Activated CD8-positive, alpha-beta T cell treated with anti-CD3 and anti-CD28 coated beads for 36 hours (primary cell): ENCODE results near the gene SKAP1. TPM values are rescaled to one million over a fixed set of nuclear protein-coding genes. Genes with fewer than 3 reads are reported as not detected.

Source experiments
- ATAC-seq: fragments of 200-7000 bp; cut with Tn5 transposase; one replicate; pipeline ENCODE4 v1.10.0; 2021; ENCODE audit warnings: mild to moderate bottlenecking, moderate library complexity
- CTCF ChIA-PET: fragments of 350-600 bp; sonication (Branson Sonifier 250); formaldehyde crosslinking; loops from one replicate; lab custom pipeline; 2021; ENCODE audit warnings: antibody characterized with exemption; lab: Charles Lee
- POLR2A ChIA-PET: fragments of 350-600 bp; sonication (Branson Sonifier 250); formaldehyde crosslinking; loops from one replicate; lab custom pipeline; 2021; ENCODE audit warnings: antibody characterized with exemption; lab: Charles Lee
- DNase-seq: peaks from one replicate; pipeline ENCODE4 v3.0.0-alpha.2; 2020
- H3K27ac Mint-ChIP-seq: one replicate; pipeline ENCODE4 v1.8.0; 2021; ENCODE audit warnings: mild to moderate bottlenecking, mixed read lengths
- H3K27me3 Mint-ChIP-seq: one replicate; pipeline ENCODE4 v1.8.0; 2021; ENCODE audit warnings: mixed read lengths
- H3K36me3 Mint-ChIP-seq: one replicate; pipeline ENCODE4 v1.8.0; 2021; ENCODE audit warnings: low read depth, mixed read lengths
- H3K4me1 Mint-ChIP-seq: one replicate; pipeline ENCODE4 v1.8.0; 2021; ENCODE audit warnings: low read depth, mixed read lengths
- H3K4me3 Mint-ChIP-seq: one replicate; pipeline ENCODE4 v1.8.0; 2021; ENCODE audit warnings: mild to moderate bottlenecking, moderate library complexity, mixed read lengths
- H3K9me3 Mint-ChIP-seq: one replicate; pipeline ENCODE4 v1.8.0; 2021; ENCODE audit warnings: mixed read lengths
- CTCF ChIP-seq: fragments of 200-600 bp; IDR thresholded peaks from one replicate; pipeline ENCODE4 v1.8.0; 2022; ENCODE audit warnings: antibody characterized with exemption, mild to moderate bottlenecking
- intact Hi-C: fragments of 100-400 bp; cut with micrococcal nuclease; formaldehyde crosslinking; loops from one replicate; pipeline ENCODE4 v1.10.0; 2022
- total RNA-seq, 2 experiments: library from RNA; stranded (reverse); gene quantifications; one replicate each; pipeline ENCODE4 v1.2.3, GENCODE V29; 2021

Gene SKAP1
- total RNA-seq, 2 experiments from 2014 or later = 73.9 to 81.3 TPM

- Mint-ChIP-seq H3K36me3 (peaks cover 11% of the 10 kb centered on the region), H3K4me3 (no peak overlapping the region), H3K4me1 (peaks cover 14% of the 10 kb centered on the region), H3K27ac (no peak overlapping the region), H3K27me3 (no peaks in the 10 kb centered on the region), H3K9me3 (no peaks in the 10 kb centered on the region)
- CTCF ChIA-PET = interaction anchor here (1.1 to 4.1 kb wide), 4 partner anchors 12 to 136 kb away, joined by 3 to 23 read pairs (median 5); no protein-coding TSS in a partner anchor
- DNase-seq (no peak), ATAC-seq (peak; percentile 45)
- no peak for TF ChIP-seq CTCF
- intact Hi-C loops = no loop called here
- POLR2A ChIA-PET = interaction anchor here (1.3 kb wide), 1 partner anchor 8 kb away, joined by 4 read pairs; no protein-coding TSS in a partner anchor
Measured at GRCh38 chr17:48215583-48216139, 214.4 kb downstream of the SKAP1 start.

- CTCF ChIA-PET = interaction anchor here (0.8 to 2.2 kb wide), 6 partner anchors 9 to 123 kb away, joined by 3 to 10 read pairs (median 5); no protein-coding TSS in a partner anchor
- no peaks in the 10 kb centered on the region for H3K27me3 Mint-ChIP-seq
- peaks cover 8% of the 10 kb centered on the region for H3K36me3 Mint-ChIP-seq
- DNase-seq (no peak), ATAC-seq (no peak)
- POLR2A ChIA-PET = no interaction called here
- no peak for TF ChIP-seq CTCF
- no peak overlapping the region for H3K4me3 Mint-ChIP-seq
- intact Hi-C loops = no loop called here
- peak overlapping the region; percentile 31 for H3K27ac Mint-ChIP-seq
- H3K9me3 Mint-ChIP-seq = no peaks in the 10 kb centered on the region
- H3K4me1 Mint-ChIP-seq = peaks cover 8% of the 10 kb centered on the region
Measured at GRCh38 chr17:48213797-48214196, 216.2 kb downstream of the SKAP1 start.

- TF ChIP-seq CTCF = no peak
- CTCF ChIA-PET = interaction anchor here (2.2 kb wide), 1 partner anchor 16 kb away, joined by 10 read pairs; no protein-coding TSS in a partner anchor
- POLR2A ChIA-PET = no interaction called here
Measured at GRCh38 chr17:48211787-48212186, 218.2 kb downstream of the SKAP1 start.

GRCh38 chr17:48211011-48211410 is 219.0 kb downstream of the SKAP1 start:
- CTCF ChIA-PET = no interaction called here
- no peaks in the 10 kb centered on the region for H3K9me3 Mint-ChIP-seq
- H3K4me1 Mint-ChIP-seq = peaks cover 3% of the 10 kb centered on the region
- ATAC-seq (no peak), DNase-seq (no peak)
- H3K4me3 Mint-ChIP-seq = no peak overlapping the region
- H3K36me3 Mint-ChIP-seq = peaks cover 7% of the 10 kb centered on the region
- no peaks in the 10 kb centered on the region for H3K27me3 Mint-ChIP-seq
- intact Hi-C loops = no loop called here
- H3K27ac Mint-ChIP-seq = no peak overlapping the region
- no peak for TF ChIP-seq CTCF
- POLR2A ChIA-PET = no interaction called here

More at GRCh38 chr17:48211787-48212186, 218.2 kb downstream of the SKAP1 start:
- no peak overlapping the region for H3K27ac Mint-ChIP-seq
- H3K36me3 Mint-ChIP-seq = peaks cover 7% of the 10 kb centered on the region
- peaks cover 3% of the 10 kb centered on the region for H3K4me1 Mint-ChIP-seq
- H3K27me3 Mint-ChIP-seq = no peaks in the 10 kb centered on the region
- intact Hi-C loops = no loop called here
- no peaks in the 10 kb centered on the region for H3K9me3 Mint-ChIP-seq
- no peak overlapping the region for H3K4me3 Mint-ChIP-seq
- ATAC-seq (no peak), DNase-seq (no peak)

GRCh38 chr17:48209973-48210372 is 220.0 kb downstream of the SKAP1 start:
- peaks cover 10% of the 10 kb centered on the region for H3K36me3 Mint-ChIP-seq

More at GRCh38 chr17:48209973-48210372, 220.0 kb downstream of the SKAP1 start:
- DNase-seq (no peak), ATAC-seq (no peak)
- H3K9me3 Mint-ChIP-seq = no peaks in the 10 kb centered on the region
- TF ChIP-seq CTCF = no peak
- ChIA-PET POLR2A (no interaction called here), CTCF (no interaction called here)
- H3K4me1 Mint-ChIP-seq = peaks cover 7% of the 10 kb centered on the region
- no peak overlapping the region for H3K27ac Mint-ChIP-seq
- intact Hi-C loops = no loop called here
- H3K27me3 Mint-ChIP-seq = no peaks in the 10 kb centered on the region
- no peak overlapping the region for H3K4me3 Mint-ChIP-seq
